ENCODE data around the gene PHF20.
"Not testable (repeated sequence)": the region's sequence is repeated elsewhere in the genome, so short reads cannot be mapped to it uniquely, and the experiment has no call there.

Gene PHF20

GRCh38 chr20:35886537-35886936, 114.7 kb downstream of the PHF20 start:
- no peak for DNase-seq (ENCODE audit: low spot score)

- no peak for DNase-seq (ENCODE audit: low spot score)
These were observed 115.7 kb downstream of the PHF20 start for GRCh38 chr20:35887393-35888064.

- no peak for DNase-seq (ENCODE audit: low spot score)
These were observed 116.8 kb downstream of the PHF20 start for GRCh38 chr20:35888657-35889056.

GRCh38 chr20:35891375-35891774, 119.6 kb downstream of the PHF20 start:
- no peak for DNase-seq (ENCODE audit: low spot score)

- DNase-seq (ENCODE audit: low spot score): no peak
These were observed 121.1 kb downstream of the PHF20 start for GRCh38 chr20:35892871-35893270.

GRCh38 chr20:35893942-35894341, 122.1 kb downstream of the PHF20 start:
- peak; percentile 84 for DNase-seq (ENCODE audit: low spot score)

- not testable (repeated sequence) for DNase-seq (ENCODE audit: low spot score)
These were observed 123.7 kb downstream of the PHF20 start for GRCh38 chr20:35895516-35895915.

- no peak for DNase-seq (ENCODE audit: low spot score)
These were observed 127.2 kb downstream of the PHF20 start for GRCh38 chr20:35899064-35899463.

- DNase-seq (ENCODE audit: low spot score): not testable (repeated sequence)
These were observed 129.4 kb downstream of the PHF20 start for GRCh38 chr20:35901230-35901629.

- DNase-seq (ENCODE audit: low spot score): no peak
These were observed 130.1 kb downstream of the PHF20 start for GRCh38 chr20:35901678-35902544.

GRCh38 chr20:35902545-35902941, 130.7 kb downstream of the PHF20 start:
- DNase-seq (ENCODE audit: low spot score): no peak

GRCh38 chr20:35903843-35904242, 132.0 kb downstream of the PHF20 start:
- no peak for DNase-seq (ENCODE audit: low spot score)

GRCh38 chr20:35904982-35905663, 133.3 kb downstream of the PHF20 start:
- no peak for DNase-seq (ENCODE audit: low spot score)

GRCh38 chr20:35907017-35907701, 135.3 kb downstream of the PHF20 start:
- no peak for DNase-seq (ENCODE audit: low spot score)

- no peak for DNase-seq (ENCODE audit: low spot score)
These were observed 136.2 kb downstream of the PHF20 start for GRCh38 chr20:35908007-35908406.

GRCh38 chr20:35909176-35909575, 137.4 kb downstream of the PHF20 start:
- peak; percentile 18 for DNase-seq (ENCODE audit: low spot score)

GRCh38 chr20:35909796-35910195, 138.0 kb downstream of the PHF20 start:
- DNase-seq (ENCODE audit: low spot score): no peak

- no peak for DNase-seq (ENCODE audit: low spot score)
These were observed 138.4 kb downstream of the PHF20 start for GRCh38 chr20:35910254-35910653.

- DNase-seq (ENCODE audit: low spot score): no peak
These were observed 141.1 kb downstream of the PHF20 start for GRCh38 chr20:35912881-35913280.

- DNase-seq (ENCODE audit: low spot score): no peak
These were observed 145.3 kb downstream of the PHF20 start for GRCh38 chr20:35917077-35917476.

GRCh38 chr20:35918021-35918420, 146.2 kb downstream of the PHF20 start:
- DNase-seq (ENCODE audit: low spot score): no peak

- DNase-seq (ENCODE audit: low spot score): no peak
These were observed 148.7 kb downstream of the PHF20 start for GRCh38 chr20:35920523-35920922.
